ENCODE results near the gene KCNK10. TPM values are rescaled to one million over a fixed set of nuclear protein-coding genes. Genes with fewer than 3 reads are reported as not detected.

Gene KCNK10
- total RNA-seq, 2 experiments from 2014 or later: not detected

DNA sequence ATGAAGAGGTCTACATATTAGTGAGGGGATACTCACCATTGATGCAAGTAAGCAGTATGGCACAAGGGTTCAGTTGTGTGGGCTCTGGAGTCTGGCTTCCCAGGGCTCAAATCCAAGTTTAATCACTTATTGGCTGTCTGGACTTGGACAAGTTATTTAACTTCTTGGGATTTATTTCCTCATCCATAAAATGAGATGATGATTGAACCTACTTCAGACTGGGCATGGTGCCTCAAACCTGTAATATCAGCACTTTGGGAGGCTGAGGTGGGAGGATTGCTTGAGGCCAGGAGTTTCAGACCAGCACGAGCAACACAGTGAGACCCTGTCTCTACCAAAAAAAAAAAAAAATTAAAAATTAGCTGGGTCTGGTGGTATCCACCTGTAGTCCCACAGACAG, 67.9 kb downstream of the KCNK10 start:
- intact Hi-C loops (cut with micrococcal nuclease): no loop called here
- H3K36me3 Mint-ChIP-seq: no peaks in the 10 kb centered on the region
- ChIA-PET CTCF (no interaction called here), POLR2A (no interaction called here)
- DNase-seq: no peak
- no peak overlapping the region for H3K27ac Mint-ChIP-seq
- no peaks in the 10 kb centered on the region for H3K9me3 Mint-ChIP-seq
- H3K4me1 Mint-ChIP-seq (ENCODE audit: low read depth): no peaks in the 10 kb centered on the region
- H3K27me3 Mint-ChIP-seq: peaks cover 5% of the 10 kb centered on the region
- H3K4me3 Mint-ChIP-seq: no peak overlapping the region

DNA sequence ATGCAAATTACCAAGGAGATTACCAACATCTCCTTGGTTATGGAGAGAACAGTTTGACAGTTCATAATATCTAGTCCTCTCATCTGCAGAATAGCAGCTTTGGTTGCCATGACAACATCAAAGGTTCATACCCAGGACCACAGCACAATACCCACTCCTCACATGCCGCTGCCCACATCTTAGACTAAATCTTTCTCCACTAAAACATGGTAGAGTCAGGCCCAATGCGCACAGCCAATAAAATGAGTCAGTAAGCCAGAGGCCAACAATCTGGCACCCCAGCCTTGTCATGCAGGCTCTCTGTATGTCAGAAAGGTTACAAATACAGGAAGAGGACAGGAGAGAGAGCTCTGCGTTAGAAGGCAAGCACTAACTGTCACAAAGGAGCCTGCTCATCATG, 70.6 kb downstream of the KCNK10 start:
- CTCF ChIA-PET: no interaction called here
- Mint-ChIP-seq H3K27ac (no peak overlapping the region), H3K4me1 (ENCODE audit: low read depth) (no peaks in the 10 kb centered on the region), H3K4me3 (no peak overlapping the region), H3K36me3 (no peaks in the 10 kb centered on the region), H3K9me3 (no peaks in the 10 kb centered on the region), H3K27me3 (peaks cover 5% of the 10 kb centered on the region)
- DNase-seq: no peak
- POLR2A ChIA-PET: no interaction called here
- intact Hi-C loops (cut with micrococcal nuclease): no loop called here

DNA sequence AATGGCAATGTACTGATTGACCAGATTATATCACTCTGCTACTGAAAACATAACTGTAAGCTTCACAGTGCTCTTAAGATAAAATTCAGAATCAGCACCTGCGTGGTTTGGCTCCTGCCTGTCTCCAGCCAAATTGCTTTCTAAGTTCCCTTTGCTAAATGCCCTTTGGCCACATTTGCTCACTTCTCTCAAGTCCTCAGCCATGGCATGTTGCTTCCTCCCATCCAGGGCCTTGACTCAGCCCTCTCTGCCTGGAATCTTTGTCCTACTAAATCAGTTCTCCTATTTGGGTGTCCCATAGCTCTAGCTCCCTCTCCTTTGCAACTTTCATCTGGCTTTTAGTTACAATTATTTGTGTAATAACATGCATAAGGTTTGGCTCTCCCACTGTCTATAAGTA, 71.4 kb downstream of the KCNK10 start:
- ChIA-PET POLR2A (no interaction called here), CTCF (no interaction called here)
- Mint-ChIP-seq H3K27ac (no peak overlapping the region), H3K9me3 (no peaks in the 10 kb centered on the region), H3K36me3 (no peaks in the 10 kb centered on the region), H3K4me1 (ENCODE audit: low read depth) (no peaks in the 10 kb centered on the region), H3K27me3 (peaks cover 5% of the 10 kb centered on the region), H3K4me3 (no peak overlapping the region)
- intact Hi-C loops (cut with micrococcal nuclease): no loop called here
- no peak for DNase-seq

DNA sequence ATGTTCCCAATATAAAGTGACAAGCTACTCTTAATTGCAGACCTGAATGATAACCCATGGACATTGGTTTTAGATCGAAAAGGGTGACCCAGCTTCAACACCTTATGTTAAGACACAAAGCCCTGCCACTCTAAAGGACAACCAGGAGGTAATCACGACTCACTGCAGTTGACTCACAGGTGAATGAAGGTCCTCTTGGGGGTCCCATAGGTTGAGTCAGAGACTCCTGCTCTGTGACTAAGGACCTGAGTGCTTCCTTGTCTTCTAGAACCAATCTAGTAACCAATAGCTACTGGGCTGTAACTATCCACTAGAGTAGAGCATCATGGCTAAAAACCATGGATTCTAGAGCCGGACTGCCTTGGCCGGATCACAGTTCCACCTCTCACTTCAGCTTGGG, 73.8 kb downstream of the KCNK10 start:
- H3K4me3 Mint-ChIP-seq: no peak overlapping the region
- intact Hi-C loops (cut with micrococcal nuclease): no loop called here
- no peaks in the 10 kb centered on the region for H3K9me3 Mint-ChIP-seq
- CTCF ChIA-PET: no interaction called here
- no peak for DNase-seq
- peaks cover 16% of the 10 kb centered on the region for H3K27me3 Mint-ChIP-seq
- H3K27ac Mint-ChIP-seq: no peak overlapping the region
- no peaks in the 10 kb centered on the region for H3K36me3 Mint-ChIP-seq
- POLR2A ChIA-PET: interaction anchor here (0.6 to 0.7 kb wide), 2 partner anchors 13 to 312 kb away, joined by 3 read pairs; no protein-coding TSS in a partner anchor
- H3K4me1 Mint-ChIP-seq (ENCODE audit: low read depth): no peaks in the 10 kb centered on the region

DNA sequence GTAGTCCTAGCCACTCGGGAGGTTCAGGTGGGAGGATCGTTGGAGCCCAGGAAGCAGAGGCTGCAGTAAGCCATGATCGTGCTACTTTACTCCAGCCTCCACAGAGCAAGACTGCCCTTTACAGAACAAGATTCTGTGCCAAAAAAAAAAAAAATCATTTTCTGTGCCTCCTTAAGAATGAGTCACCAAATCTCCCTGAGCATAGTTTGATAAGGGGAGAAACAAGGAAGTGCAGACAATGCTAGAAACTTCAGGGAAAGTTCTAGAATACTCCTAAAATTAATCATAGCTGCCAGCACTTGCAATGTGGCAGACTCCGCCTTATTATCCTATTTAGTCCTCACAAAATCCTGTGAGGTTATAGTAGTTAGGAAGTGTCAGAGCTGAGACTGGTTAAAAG, 74.5 kb downstream of the KCNK10 start:
- ChIA-PET CTCF (no interaction called here), POLR2A (interaction anchor here (0.6 to 0.7 kb wide), 2 partner anchors 12 to 313 kb away, joined by 3 read pairs; no protein-coding TSS in a partner anchor)
- no peaks in the 10 kb centered on the region for H3K36me3 Mint-ChIP-seq

DNA sequence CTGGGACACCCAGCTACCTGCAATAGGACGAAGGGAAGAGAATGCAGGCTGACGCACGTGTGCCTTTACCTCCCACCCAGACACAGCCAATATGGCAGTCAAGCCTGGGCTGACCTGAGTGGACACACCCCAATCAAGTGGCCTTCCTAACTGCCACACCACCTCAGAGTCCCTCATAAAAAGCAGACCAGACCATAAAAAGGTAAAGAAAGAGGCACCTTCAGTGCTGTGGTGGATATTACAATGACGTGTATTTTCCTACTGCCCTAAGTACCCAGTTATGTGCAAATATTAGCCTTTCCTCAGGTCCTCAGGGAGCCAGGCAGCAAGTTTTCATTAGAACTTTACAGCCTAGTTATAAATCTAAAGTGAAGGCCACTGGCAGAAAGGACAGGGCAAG, 75.8 kb downstream of the KCNK10 start:
- H3K4me1 Mint-ChIP-seq (ENCODE audit: low read depth): no peaks in the 10 kb centered on the region
- H3K4me3 Mint-ChIP-seq: no peak overlapping the region
- H3K9me3 Mint-ChIP-seq: no peaks in the 10 kb centered on the region
- peaks cover 19% of the 10 kb centered on the region for H3K27me3 Mint-ChIP-seq
- CTCF ChIA-PET: no interaction called here
- no peaks in the 10 kb centered on the region for H3K36me3 Mint-ChIP-seq
- H3K27ac Mint-ChIP-seq: no peak overlapping the region
- POLR2A ChIA-PET: no interaction called here
- no peak for DNase-seq
- intact Hi-C loops (cut with micrococcal nuclease): no loop called here

More for the DNA sequence above, 74.5 kb downstream of the KCNK10 start:
- no peak for DNase-seq
- Mint-ChIP-seq H3K4me1 (ENCODE audit: low read depth) (no peaks in the 10 kb centered on the region), H3K9me3 (no peaks in the 10 kb centered on the region), H3K27me3 (peaks cover 16% of the 10 kb centered on the region), H3K27ac (no peak overlapping the region), H3K4me3 (no peak overlapping the region)
- intact Hi-C loops (cut with micrococcal nuclease): no loop called here

DNA sequence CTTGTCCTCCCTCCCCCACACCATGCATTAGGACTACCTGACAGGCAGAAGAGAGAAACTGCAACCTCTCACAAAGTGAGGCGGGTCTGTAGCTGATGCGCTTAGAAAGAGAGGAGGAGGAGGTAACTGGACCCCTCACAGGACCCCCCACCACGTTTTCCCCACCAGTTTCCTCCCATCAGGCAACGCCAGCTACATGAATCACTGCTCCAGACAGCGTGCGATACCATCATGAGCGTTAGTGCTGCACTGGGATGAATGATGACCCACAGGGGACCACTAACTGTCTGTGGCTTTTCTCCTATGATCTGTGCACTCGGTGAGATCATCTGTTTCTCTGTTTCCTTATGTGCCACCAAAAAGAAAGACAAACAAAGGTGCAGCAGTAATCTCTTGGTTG, 77.7 kb downstream of the KCNK10 start:
- H3K36me3 Mint-ChIP-seq: no peaks in the 10 kb centered on the region
- no peaks in the 10 kb centered on the region for H3K9me3 Mint-ChIP-seq
- DNase-seq: no peak
- POLR2A ChIA-PET: no interaction called here
- H3K4me1 Mint-ChIP-seq (ENCODE audit: low read depth): no peaks in the 10 kb centered on the region
- H3K27me3 Mint-ChIP-seq: peaks cover 25% of the 10 kb centered on the region
- no peak overlapping the region for H3K4me3 Mint-ChIP-seq
- intact Hi-C loops (cut with micrococcal nuclease): no loop called here
- CTCF ChIA-PET: no interaction called here
- H3K27ac Mint-ChIP-seq: no peak overlapping the region

DNA sequence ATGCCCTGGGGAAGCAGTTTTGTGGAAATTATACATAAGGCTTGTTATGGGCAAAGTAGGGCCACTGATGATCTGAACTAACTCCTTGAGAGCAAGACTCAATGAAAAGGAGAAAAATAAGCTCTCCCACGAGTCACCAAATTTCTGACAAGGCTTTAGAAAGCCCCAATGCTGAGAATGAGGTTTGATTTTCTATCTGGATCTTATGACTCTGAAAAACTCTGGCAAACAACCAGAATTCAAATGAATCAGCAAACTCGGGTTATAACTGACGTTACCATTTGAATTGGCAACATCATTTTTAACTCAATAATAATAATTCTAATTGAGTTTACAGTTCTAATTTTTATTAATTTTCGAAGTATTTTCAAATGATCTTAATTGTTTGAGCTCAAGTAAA, 79.1 kb downstream of the KCNK10 start:
- no peak overlapping the region for H3K27ac Mint-ChIP-seq
- peaks cover 26% of the 10 kb centered on the region for H3K27me3 Mint-ChIP-seq
- H3K36me3 Mint-ChIP-seq: no peaks in the 10 kb centered on the region
- H3K9me3 Mint-ChIP-seq: no peaks in the 10 kb centered on the region
- intact Hi-C loops (cut with micrococcal nuclease): no loop called here
- no peaks in the 10 kb centered on the region for H3K4me1 Mint-ChIP-seq (ENCODE audit: low read depth)
- CTCF ChIA-PET: no interaction called here
- POLR2A ChIA-PET: no interaction called here
- no peak for DNase-seq
- H3K4me3 Mint-ChIP-seq: no peak overlapping the region

DNA sequence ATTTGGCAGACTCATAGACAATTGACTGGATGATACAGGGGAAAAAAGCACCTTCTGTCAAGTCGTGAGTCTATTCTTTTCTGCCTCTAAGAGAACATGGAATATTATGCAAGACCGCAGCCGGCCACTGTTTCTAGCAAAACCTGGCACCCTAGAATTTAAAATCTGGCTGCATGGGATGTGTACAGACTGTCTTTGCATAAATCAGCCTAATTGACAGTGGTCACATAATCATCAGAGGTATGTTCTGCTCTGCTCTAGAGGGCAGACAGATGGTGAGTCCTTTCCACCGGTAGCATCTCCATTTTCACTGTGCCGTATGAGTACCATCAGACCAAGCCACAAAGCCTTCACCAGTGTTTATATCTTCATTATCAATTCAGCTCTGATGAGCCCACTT, 80.6 kb downstream of the KCNK10 start:
- intact Hi-C loops (cut with micrococcal nuclease): no loop called here
- H3K4me3 Mint-ChIP-seq: no peak overlapping the region
- no peak for DNase-seq
- peaks cover 25% of the 10 kb centered on the region for H3K27me3 Mint-ChIP-seq
- ChIA-PET POLR2A (no interaction called here), CTCF (no interaction called here)
- no peaks in the 10 kb centered on the region for H3K9me3 Mint-ChIP-seq
- H3K4me1 Mint-ChIP-seq (ENCODE audit: low read depth): no peaks in the 10 kb centered on the region
- no peaks in the 10 kb centered on the region for H3K36me3 Mint-ChIP-seq
- no peak overlapping the region for H3K27ac Mint-ChIP-seq

DNA sequence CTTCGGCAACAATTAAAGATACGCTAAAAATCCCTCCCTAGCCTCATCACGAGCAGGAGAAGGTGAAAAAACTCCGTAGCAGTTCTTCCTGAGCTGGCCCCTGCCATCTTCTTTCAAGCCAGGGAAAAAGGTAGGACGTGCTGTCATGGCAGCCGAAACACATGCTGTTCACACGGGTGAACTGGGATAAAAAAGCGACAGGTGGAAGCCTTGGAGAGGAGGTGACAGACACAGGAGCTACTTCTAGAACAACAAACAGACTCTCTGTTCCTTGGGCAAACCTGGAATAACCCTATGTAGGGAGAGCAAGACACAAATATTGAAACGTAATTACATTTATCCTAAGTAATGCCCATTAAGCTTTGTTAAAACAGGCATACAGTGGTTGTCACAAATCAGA, 81.3 kb downstream of the KCNK10 start:
- DNase-seq: no peak
- Mint-ChIP-seq H3K27ac (no peak overlapping the region), H3K27me3 (peaks cover 25% of the 10 kb centered on the region), H3K36me3 (no peaks in the 10 kb centered on the region), H3K4me3 (no peak overlapping the region), H3K4me1 (ENCODE audit: low read depth) (no peaks in the 10 kb centered on the region), H3K9me3 (no peaks in the 10 kb centered on the region)
- ChIA-PET CTCF (no interaction called here), POLR2A (no interaction called here)
- intact Hi-C loops (cut with micrococcal nuclease): no loop called here

DNA sequence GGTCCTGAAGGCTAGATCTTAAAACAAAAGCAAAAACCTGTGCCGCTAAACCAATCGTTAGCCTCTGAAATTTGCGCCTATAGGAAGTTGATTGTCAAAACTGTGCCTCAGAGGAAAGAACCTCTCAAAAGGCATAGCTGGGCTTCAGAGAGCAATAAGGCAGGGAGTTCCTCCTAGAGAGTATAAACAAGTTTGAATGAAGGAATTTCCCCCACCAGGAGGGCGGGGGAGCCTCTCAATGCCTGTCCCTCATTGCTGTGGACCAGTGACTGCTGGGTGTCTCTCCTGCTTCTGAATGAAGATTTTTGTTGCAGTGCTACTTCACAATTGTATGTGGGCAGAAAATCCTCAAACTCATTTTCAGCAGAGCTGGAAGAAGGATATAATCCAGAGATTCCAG, 88.6 kb downstream of the KCNK10 start:
- POLR2A ChIA-PET: no interaction called here
- no peaks in the 10 kb centered on the region for H3K9me3 Mint-ChIP-seq
- H3K4me3 Mint-ChIP-seq: no peak overlapping the region
- H3K36me3 Mint-ChIP-seq: no peaks in the 10 kb centered on the region
- no peak for DNase-seq
- intact Hi-C loops (cut with micrococcal nuclease): loop anchor here (1.0 to 5.0 kb wide), 2 partner anchors 45 to 287 kb away; no protein-coding TSS in a partner anchor
- no peaks in the 10 kb centered on the region for H3K4me1 Mint-ChIP-seq (ENCODE audit: low read depth)
- H3K27ac Mint-ChIP-seq: no peak overlapping the region
- CTCF ChIA-PET: interaction anchor here (1.1 to 6.5 kb wide), 3 partner anchors 39 to 289 kb away, joined by 3 to 46 read pairs (median 19); no protein-coding TSS in a partner anchor
- peaks cover 6% of the 10 kb centered on the region for H3K27me3 Mint-ChIP-seq

DNA sequence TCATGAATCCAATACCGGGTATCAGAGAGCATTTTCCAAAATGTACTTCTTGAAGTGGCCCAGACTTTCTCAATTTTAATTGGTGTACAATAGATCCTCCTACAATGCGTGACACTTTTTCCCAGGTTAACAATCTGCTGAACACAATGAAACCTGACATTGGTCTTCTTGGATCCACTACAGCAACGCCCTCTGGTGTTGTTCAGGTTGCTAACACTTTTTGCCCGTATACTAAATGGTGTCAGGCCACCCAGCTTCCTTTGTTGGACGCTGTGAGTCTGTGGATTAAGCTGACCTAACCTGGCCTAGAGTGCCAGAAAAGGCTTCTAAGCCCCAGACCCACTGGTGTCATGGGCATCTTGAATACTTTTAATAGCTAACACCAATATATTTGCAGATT, 89.2 kb downstream of the KCNK10 start:
- intact Hi-C loops (cut with micrococcal nuclease): loop anchor here (1.0 to 5.0 kb wide), 2 partner anchors 45 to 287 kb away; no protein-coding TSS in a partner anchor
- no peaks in the 10 kb centered on the region for H3K9me3 Mint-ChIP-seq
- no peaks in the 10 kb centered on the region for H3K36me3 Mint-ChIP-seq
- H3K27me3 Mint-ChIP-seq: peaks cover 6% of the 10 kb centered on the region
- H3K4me3 Mint-ChIP-seq: no peak overlapping the region
- no peaks in the 10 kb centered on the region for H3K4me1 Mint-ChIP-seq (ENCODE audit: low read depth)
- ChIA-PET CTCF (interaction anchor here (4.1 to 6.5 kb wide), 2 partner anchors 44 to 288 kb away, joined by 19 to 46 read pairs; no protein-coding TSS in a partner anchor), POLR2A (no interaction called here)
- DNase-seq: peak; percentile 10
- H3K27ac Mint-ChIP-seq: no peak overlapping the region

DNA sequence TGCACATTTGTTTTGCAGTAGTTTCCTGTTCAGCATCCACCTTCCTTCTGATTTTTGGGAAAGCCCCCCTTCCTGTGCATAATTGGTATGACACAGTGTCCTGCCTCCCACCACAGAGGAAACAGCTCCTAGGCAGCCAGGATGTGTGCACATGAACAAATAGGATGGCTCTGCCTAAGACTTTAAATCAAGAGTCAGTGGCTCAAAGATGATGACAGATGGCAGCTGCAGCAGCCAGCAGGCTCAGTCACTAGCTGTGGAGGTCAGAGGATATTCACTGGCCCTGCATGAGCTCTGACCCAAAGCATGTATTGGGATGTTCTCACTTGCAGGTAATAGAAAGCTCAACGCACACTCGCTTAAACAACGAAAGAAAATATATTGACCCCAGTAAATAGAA, 90.3 kb downstream of the KCNK10 start:
- CTCF ChIA-PET: interaction anchor here (1.7 to 6.5 kb wide), 3 partner anchors 43 to 287 kb away, joined by 4 to 46 read pairs (median 19); no protein-coding TSS in a partner anchor
- POLR2A ChIA-PET: no interaction called here
- Mint-ChIP-seq H3K36me3 (no peaks in the 10 kb centered on the region), H3K27me3 (peaks cover 6% of the 10 kb centered on the region), H3K9me3 (no peaks in the 10 kb centered on the region), H3K27ac (no peak overlapping the region), H3K4me3 (no peak overlapping the region), H3K4me1 (ENCODE audit: low read depth) (peaks cover 4% of the 10 kb centered on the region)
- no peak for DNase-seq
- intact Hi-C loops (cut with micrococcal nuclease): loop anchor here (5.0 kb wide), 1 partner anchor 285 kb away; no protein-coding TSS in a partner anchor
